Measurements from ENCODE around the gene BAZ2B.

DNA sequence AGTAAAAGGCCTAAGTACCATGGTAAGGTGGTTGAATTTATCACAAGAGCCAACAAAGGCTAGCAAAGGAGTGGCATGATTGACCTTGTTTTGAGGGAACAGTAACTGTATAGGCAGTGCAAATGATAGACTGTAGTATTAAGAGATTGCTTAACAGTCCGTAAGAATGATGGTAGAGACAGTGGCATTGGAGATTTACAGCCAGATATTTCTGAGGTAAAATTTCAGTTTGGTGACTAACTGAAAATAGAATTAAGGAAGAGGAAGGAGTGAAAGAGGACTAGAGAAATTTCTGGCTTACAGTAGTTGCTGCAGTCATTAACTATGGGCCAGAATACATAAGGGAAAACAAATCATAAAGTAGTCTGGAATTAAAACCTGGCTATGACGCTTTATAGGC is 4.4 kb upstream of the BAZ2B start:
- no peak for TF ChIP-seq POLR2A (IDR thresholded peaks at IDR 0.05; ENCODE audit: borderline replicate concordance, extremely low read depth, insufficient read depth, insufficient read length)
- no peak for TF ChIP-seq RAD21 (IDR thresholded peaks at IDR 0.05; ENCODE audit: low read depth)
- TF ChIP-seq, protein P1, sequence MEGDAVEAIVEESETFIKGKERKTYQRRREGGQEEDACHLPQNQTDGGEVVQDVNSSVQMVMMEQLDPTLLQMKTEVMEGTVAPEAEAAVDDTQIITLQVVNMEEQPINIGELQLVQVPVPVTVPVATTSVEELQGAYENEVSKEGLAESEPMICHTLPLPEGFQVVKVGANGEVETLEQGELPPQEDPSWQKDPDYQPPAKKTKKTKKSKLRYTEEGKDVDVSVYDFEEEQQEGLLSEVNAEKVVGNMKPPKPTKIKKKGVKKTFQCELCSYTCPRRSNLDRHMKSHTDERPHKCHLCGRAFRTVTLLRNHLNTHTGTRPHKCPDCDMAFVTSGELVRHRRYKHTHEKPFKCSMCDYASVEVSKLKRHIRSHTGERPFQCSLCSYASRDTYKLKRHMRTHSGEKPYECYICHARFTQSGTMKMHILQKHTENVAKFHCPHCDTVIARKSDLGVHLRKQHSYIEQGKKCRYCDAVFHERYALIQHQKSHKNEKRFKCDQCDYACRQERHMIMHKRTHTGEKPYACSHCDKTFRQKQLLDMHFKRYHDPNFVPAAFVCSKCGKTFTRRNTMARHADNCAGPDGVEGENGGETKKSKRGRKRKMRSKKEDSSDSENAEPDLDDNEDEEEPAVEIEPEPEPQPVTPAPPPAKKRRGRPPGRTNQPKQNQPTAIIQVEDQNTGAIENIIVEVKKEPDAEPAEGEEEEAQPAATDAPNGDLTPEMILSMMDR (IDR thresholded peaks at IDR 0.05 in 2 of 3, conservative IDR thresholded peaks at IDR 0.05 in 1 of 3; ENCODE audit: borderline replicate concordance in 1 of 3, insufficient read depth in 1 of 3, low read depth in 2 of 3, low read length in 2 of 3) = no peak
- no peak for TF ChIP-seq SP1 (IDR thresholded peaks at IDR 0.05; ENCODE audit: low read depth)
- TF ChIP-seq EZH2phosphoT487 (IDR thresholded peaks at IDR 0.05; ENCODE audit: borderline replicate concordance) = no peak
- no peak for TF ChIP-seq POLR2AphosphoS5 (IDR thresholded peaks at IDR 0.05; ENCODE audit: low read depth, low read length)
